Pancreas (tissue), 10 donors: Measurements from ENCODE around the gene MYO10. TPM values are rescaled to one million over a fixed set of nuclear protein-coding genes. Genes with fewer than 3 reads are reported as not detected.

Experiments used
- ATAC-seq, 4 donors: fragments of 200-7000 bp; cut with Tn5 transposase; one replicate each; pipeline versions ENCODE4 v1.8.0 to v1.9.1; 2020; ENCODE audit warnings: mild to moderate bottlenecking in 4 of 4, moderate library complexity in 4 of 4
- DNase-seq, 6 donors: peaks; one replicate each; pipeline ENCODE4 v3.0.0-alpha.2; 2020
- FAIRE-seq: peaks from 2 replicates; lab custom pipeline; 2012; peaks lifted over from hg19 to GRCh38; lab: Jason Lieb, UNC
- H3K27ac ChIP-seq, 4 donors: fragments of 200-600 bp; sonication (generic); 1 replicate in 3 of 4; 2 replicates in 1 of 4; pipeline versions ENCODE4 v1.5.0 to v1.8.0; 2020
- H3K27me3 ChIP-seq, 4 donors: fragments of 200-600 bp; one replicate each; pipeline ENCODE4 v1.8.0; 2021
- H3K36me3 ChIP-seq, 3 donors: fragments of 200-600 bp; sonication (generic) in 1 of 3; one replicate each; pipeline versions ENCODE4 v1.5.0 to v1.8.0; 2020 to 2021
- H3K4me1 ChIP-seq, 3 donors: fragments of 200-600 bp; one replicate each; pipeline ENCODE4 v1.8.0; 2021
- H3K4me3 ChIP-seq, 4 donors: fragments of 200-600 bp; sonication (generic) in 2 of 4; one replicate each; pipeline versions ENCODE4 v1.5.0 to v1.8.0; 2020 to 2021
- H3K9me3 ChIP-seq, 4 donors: fragments of 200-600 bp; one replicate each; pipeline ENCODE4 v1.8.0; 2021
- WGBS, 2 donors: extraction: QIAGEN DNeasy Blood & Tissue Kit; methylation state at CpG; one replicate each; pipeline ENCODE4 v1.1.7; 2013; 5-methylcytosine and 5-hydroxymethylcytosine counted together
- intact Hi-C, 3 donors: fragments of 100-400 bp; cut with DNase I; formaldehyde crosslinking; loops; one replicate each; pipeline versions ENCODE4 v1.11.1 to v1.14.2; 2022
- polyA plus RNA-seq, 2 donors: library from polyadenylated mRNA; stranded (reverse); fragments of 200-250 nt; gene quantifications; one replicate each; pipeline ENCODE4 v1.2.3, GENCODE V29; 2013
- total RNA-seq, 6 donors: library from RNA; stranded (reverse); fragmentation: NEBNext Ultra II Directional in 4 of 6; extraction: Animal tissue kit (Norgen Biotek cat#: 25700) in 4 of 6; gene quantifications; one replicate each; pipeline versions ENCODE4 v1.2.1 to v1.2.4, GENCODE V29; 2021 to 2023
- TF ChIP-seq, protein P1 (sequence below), 4 donors: fragments of 200-600 bp; sonication (generic) in 3 of 4; IDR thresholded peaks; one replicate each; pipeline versions ENCODE4 v1.5.0 to v1.8.0; 2021; ENCODE audit warnings: antibody characterized with exemption in 4 of 4
- donor health status: healthy with polysubstance abuse.
- donor health status: DM: no; HTN: no; CAD: no; lungs with moderate emphysema.
- donor health status: DM: no; HTN: no; CAD: no.
- donor health status: control.
- donor health status: control.
- donor health status: Bipolar disorder and iron deficiency.
- donor health status: DM: yes; HTN: yes; CAD: no.
- donor health status: DM: no; HTN: no; CAD: no.
- donor health status: DM: no; HTN: no; CAD: no.
- donor health status: DM: yes; HTN: yes; CAD: no.

Gene MYO10
- total and polyA plus RNA-seq, 8 donors = 11.5 to 47.3 (median 34.8) TPM

DNA sequence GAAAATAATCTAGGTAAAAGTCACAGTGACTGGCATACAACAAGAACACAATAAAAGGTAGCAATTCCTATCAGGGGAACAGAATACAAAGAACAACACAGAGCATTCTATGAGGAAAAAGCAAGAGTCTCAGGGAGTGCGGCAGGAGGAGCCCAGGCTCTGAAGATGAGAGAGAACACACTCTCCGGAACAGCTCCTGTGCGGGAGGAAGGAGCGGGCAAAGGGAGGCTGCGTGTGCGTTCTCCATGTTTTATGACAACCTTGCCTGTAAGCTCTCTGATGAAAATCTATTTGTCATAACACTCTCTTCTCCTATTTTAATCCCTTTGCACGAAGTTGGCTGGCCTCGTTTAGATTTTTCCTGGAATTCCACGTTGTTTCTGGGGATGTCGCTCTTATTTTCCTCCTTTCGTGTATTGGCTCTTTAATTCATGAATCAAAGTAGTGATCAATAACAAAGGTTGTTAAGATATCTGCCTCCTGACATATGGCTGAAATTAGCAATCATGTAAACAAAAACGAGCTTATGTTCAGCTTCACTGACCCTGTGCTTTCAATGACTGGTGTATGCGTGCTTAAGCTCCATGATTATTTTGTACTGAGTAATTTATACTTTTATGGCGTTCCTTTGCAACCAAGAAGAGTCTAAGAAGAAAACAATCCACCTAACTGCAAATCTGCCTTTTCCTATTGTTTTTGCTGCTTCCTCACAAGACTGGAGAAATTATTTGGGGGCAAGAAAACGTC lies 109.5 kb downstream of the MYO10 start:
- DNase-seq (no peak), ATAC-seq (no peak), FAIRE-seq (no peak)
- intact Hi-C loops = no loop called here
- H3K27me3 ChIP-seq = no peaks in the 10 kb centered on the region
- H3K4me3 ChIP-seq = no peak overlapping the region
- WGBS, 2 donors = 64 to 71% methylated on average over 15 of the region's 15 CpGs
- H3K9me3 ChIP-seq = no peaks in the 10 kb centered on the region
- TF ChIP-seq, protein P1, sequence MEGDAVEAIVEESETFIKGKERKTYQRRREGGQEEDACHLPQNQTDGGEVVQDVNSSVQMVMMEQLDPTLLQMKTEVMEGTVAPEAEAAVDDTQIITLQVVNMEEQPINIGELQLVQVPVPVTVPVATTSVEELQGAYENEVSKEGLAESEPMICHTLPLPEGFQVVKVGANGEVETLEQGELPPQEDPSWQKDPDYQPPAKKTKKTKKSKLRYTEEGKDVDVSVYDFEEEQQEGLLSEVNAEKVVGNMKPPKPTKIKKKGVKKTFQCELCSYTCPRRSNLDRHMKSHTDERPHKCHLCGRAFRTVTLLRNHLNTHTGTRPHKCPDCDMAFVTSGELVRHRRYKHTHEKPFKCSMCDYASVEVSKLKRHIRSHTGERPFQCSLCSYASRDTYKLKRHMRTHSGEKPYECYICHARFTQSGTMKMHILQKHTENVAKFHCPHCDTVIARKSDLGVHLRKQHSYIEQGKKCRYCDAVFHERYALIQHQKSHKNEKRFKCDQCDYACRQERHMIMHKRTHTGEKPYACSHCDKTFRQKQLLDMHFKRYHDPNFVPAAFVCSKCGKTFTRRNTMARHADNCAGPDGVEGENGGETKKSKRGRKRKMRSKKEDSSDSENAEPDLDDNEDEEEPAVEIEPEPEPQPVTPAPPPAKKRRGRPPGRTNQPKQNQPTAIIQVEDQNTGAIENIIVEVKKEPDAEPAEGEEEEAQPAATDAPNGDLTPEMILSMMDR (IDR thresholded peaks at IDR 0.05) = no peak
- no peak overlapping the region for H3K27ac ChIP-seq
- no peaks in the 10 kb centered on the region for H3K4me1 ChIP-seq
- no peaks in the 10 kb centered on the region for H3K36me3 ChIP-seq

DNA sequence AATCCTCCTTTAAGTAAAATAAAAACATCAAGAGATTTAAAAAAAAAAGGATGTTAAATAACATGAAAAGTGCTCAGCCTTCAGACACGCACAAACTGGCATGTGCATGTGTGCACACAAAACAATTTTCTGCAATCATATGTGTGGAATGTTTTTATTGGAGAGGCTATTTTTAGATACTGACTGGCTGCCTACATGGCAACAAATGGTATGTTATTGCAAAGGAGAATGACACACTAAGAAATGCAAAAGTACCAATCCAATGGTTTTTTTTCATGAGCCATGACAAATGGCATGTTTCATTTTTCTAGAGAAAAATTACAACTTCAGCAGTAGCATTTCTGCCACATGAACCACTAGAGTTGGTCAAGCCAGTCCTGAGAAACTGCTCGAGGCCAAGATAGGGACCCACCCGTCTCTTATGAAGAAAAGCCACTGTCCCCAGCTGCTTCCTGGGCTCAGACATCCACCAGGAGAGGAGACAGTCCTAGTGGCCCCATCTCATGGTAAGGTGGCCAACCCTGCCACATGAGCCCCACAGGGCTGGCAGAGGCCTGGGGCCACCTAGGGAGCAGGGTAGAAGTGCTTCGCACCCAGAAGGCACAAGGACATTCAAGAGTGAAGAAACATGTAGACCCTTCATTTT lies 116.4 kb downstream of the MYO10 start:
- no peak for DNase-seq
- peaks cover 12 to 22% (median 18%) of the 10 kb centered on the region in 3 donors for H3K4me1 ChIP-seq
- 73% methylated on average over 4 of the region's 4 CpGs for WGBS, 2 donors
- peaks cover 0 to 4% (median 0%) of the 10 kb centered on the region in 3 donors for H3K36me3 ChIP-seq
- ATAC-seq = peak in 3 of 4 donors; percentile 35 to 50 (median 50)
- H3K27me3 ChIP-seq = no peaks in the 10 kb centered on the region
- H3K4me3 ChIP-seq = no peak overlapping the region
- H3K27ac ChIP-seq = peak overlapping the region in 3 of 4 donors; percentile 6 to 43 (median 35)
- no peak for FAIRE-seq
- TF ChIP-seq, protein P1 (IDR thresholded peaks at IDR 0.05) = no peak
- intact Hi-C loops = loop anchor here in 1 of 3 donors (10.0 kb wide), 1 partner anchor 115 kb away; the partner anchor contains the start of gene MYO10
- no peaks in the 10 kb centered on the region for H3K9me3 ChIP-seq

DNA sequence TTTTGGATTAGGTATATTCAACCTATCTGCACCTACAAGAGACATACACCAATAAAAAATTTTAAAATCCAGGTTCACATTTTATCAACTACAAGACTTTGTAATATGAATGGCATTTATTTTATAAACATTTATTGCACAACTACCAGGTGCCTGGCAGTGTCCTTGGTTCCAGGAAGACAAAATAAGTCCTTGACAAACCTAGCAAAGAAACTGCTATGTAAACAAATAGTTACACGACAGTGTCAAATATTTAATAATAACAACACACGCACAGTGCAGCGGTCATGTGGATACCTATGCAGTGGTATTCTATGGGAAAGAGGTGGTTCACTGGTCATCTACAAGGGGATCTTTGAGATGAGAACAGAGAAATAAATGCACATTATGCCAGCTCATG lies 120.7 kb downstream of the MYO10 start:
- DNase-seq (peak in 3 of 6 donors; percentile 43 to 49 (median 46)), ATAC-seq (peak; percentile 51 to 80 (median 74)), FAIRE-seq (no peak)
- no peaks in the 10 kb centered on the region for H3K27me3 ChIP-seq
- H3K36me3 ChIP-seq = peaks cover 0 to 4% (median 0%) of the 10 kb centered on the region in 3 donors
- peak overlapping the region in 3 of 4 donors; percentile 12 to 82 (median 73) for H3K27ac ChIP-seq
- H3K4me3 ChIP-seq = no peak overlapping the region
- H3K9me3 ChIP-seq = no peaks in the 10 kb centered on the region
- TF ChIP-seq, protein P1 (IDR thresholded peaks at IDR 0.05) = no peak
- WGBS, 2 donors = 6 to 13% methylated on average over 3 of the region's 3 CpGs
- intact Hi-C loops = loop anchor here in 1 of 3 donors (10.0 kb wide), 1 partner anchor 119 kb away; the partner anchor contains the start of gene MYO10
- peaks cover 27 to 39% (median 30%) of the 10 kb centered on the region in 3 donors for H3K4me1 ChIP-seq

DNA sequence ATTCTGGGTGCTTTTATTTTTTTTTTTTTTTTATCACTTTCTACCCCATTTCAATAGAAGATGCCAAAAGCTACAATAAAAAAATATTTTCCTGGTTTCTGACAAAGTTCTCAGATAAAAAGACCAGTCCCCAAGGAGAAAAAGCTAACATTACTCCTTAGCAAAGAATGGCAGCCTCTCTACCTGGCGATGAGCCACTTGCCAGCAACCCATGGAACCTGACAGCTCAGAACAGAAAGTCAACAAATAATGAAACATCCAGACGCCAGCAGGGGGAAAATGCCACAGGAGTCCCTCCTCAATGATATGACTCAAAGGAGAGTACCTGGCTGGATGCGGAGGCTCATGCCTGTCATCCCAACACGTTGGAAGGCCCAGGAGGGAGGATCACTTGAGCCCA lies 123.2 kb downstream of the MYO10 start:
- 36 to 52% methylated on average over 4 of the region's 4 CpGs for WGBS, 2 donors
- intact Hi-C loops = loop anchor here in 1 of 3 donors (10.0 kb wide), 1 partner anchor 122 kb away; the partner anchor contains the start of gene MYO10
- H3K4me1 ChIP-seq = peaks cover 24 to 51% (median 34%) of the 10 kb centered on the region in 3 donors
- peak overlapping the region in 2 of 4 donors; percentile 64 to 82 for H3K27ac ChIP-seq
- DNase-seq (peak in 5 of 6 donors; percentile 65 to 83 (median 72)), FAIRE-seq (no peak), ATAC-seq (peak; percentile 68 to 87 (median 75))
- TF ChIP-seq, protein P1 (IDR thresholded peaks at IDR 0.05) = no peak
- no peaks in the 10 kb centered on the region for H3K27me3 ChIP-seq
- no peak overlapping the region for H3K4me3 ChIP-seq
- H3K9me3 ChIP-seq = no peaks in the 10 kb centered on the region
- peaks cover 0 to 4% (median 0%) of the 10 kb centered on the region in 3 donors for H3K36me3 ChIP-seq
